SK-N-MC (cell line): Measurements from ENCODE around the gene OPCML.

Source experiments
- EZH2 ChIP-seq: fragments of 200-600 bp; sonication (generic); IDR thresholded peaks from one replicate; pipeline ENCODE4 v1.6.1; 2017; ENCODE audit warnings: antibody characterized with exemption
- POLR2AphosphoS5 ChIP-seq: IDR thresholded peaks from 2 replicates; pipeline ENCODE4 v1.6.1; 2012; ENCODE audit warnings: mild to moderate bottlenecking, low read depth, low read length, borderline replicate concordance

- no peak for TF ChIP-seq EZH2
- TF ChIP-seq POLR2AphosphoS5 = no peak
Measured at GRCh38 chr11:133038850-133039249, 493.5 kb downstream of the OPCML start.
